ENCODE measurements around the gene SLC9A9.

Gene SLC9A9

GRCh38 chr3:143514874-143515273, 333.4 kb downstream of the SLC9A9 start:
- H3K4me1 ChIP-seq (ENCODE audit: control insufficient read depth, insufficient read depth, low read length), result no peaks in the 10 kb centered on the region
- no peak overlapping the region for H3K4me3 ChIP-seq (ENCODE audit: low read length)
- H3K36me3 ChIP-seq (ENCODE audit: control insufficient read depth, insufficient read depth, low read length), result no peaks in the 10 kb centered on the region
- H3K27me3 ChIP-seq (ENCODE audit: control insufficient read depth, insufficient read depth, low read length), result no peaks in the 10 kb centered on the region
- H3K9me3 ChIP-seq (ENCODE audit: control insufficient read depth, low read length), result no peaks in the 10 kb centered on the region
- H3K9ac ChIP-seq (ENCODE audit: low read length), result no peak overlapping the region

GRCh38 chr3:143514109-143514508, 334.2 kb downstream of the SLC9A9 start:
- Histone ChIP-seq H3K9me3 (ENCODE audit: control insufficient read depth, low read length) (no peaks in the 10 kb centered on the region), H3K4me3 (ENCODE audit: low read length) (no peak overlapping the region), H3K27me3 (ENCODE audit: control insufficient read depth, insufficient read depth, low read length) (no peaks in the 10 kb centered on the region), H3K4me1 (ENCODE audit: control insufficient read depth, insufficient read depth, low read length) (no peaks in the 10 kb centered on the region), H3K9ac (ENCODE audit: low read length) (no peak overlapping the region), H3K36me3 (ENCODE audit: control insufficient read depth, insufficient read depth, low read length) (no peaks in the 10 kb centered on the region)

GRCh38 chr3:143511174-143511879, 336.9 kb downstream of the SLC9A9 start:
- H3K9me3 ChIP-seq (ENCODE audit: control insufficient read depth, low read length), result no peaks in the 10 kb centered on the region
- no peak overlapping the region for H3K4me3 ChIP-seq (ENCODE audit: low read length)

GRCh38 chr3:143510601-143511000, 337.7 kb downstream of the SLC9A9 start:
- H3K36me3 ChIP-seq (ENCODE audit: control insufficient read depth, insufficient read depth, low read length), result no peaks in the 10 kb centered on the region
- no peak overlapping the region for H3K4me3 ChIP-seq (ENCODE audit: low read length)
- no peaks in the 10 kb centered on the region for H3K27me3 ChIP-seq (ENCODE audit: control insufficient read depth, insufficient read depth, low read length)
- no peak overlapping the region for H3K9ac ChIP-seq (ENCODE audit: low read length)
- H3K4me1 ChIP-seq (ENCODE audit: control insufficient read depth, insufficient read depth, low read length), result no peaks in the 10 kb centered on the region
- no peaks in the 10 kb centered on the region for H3K9me3 ChIP-seq (ENCODE audit: control insufficient read depth, low read length)

More at GRCh38 chr3:143511174-143511879, 336.9 kb downstream of the SLC9A9 start:
- Histone ChIP-seq H3K9ac (ENCODE audit: low read length) (no peak overlapping the region), H3K36me3 (ENCODE audit: control insufficient read depth, insufficient read depth, low read length) (no peaks in the 10 kb centered on the region), H3K27me3 (ENCODE audit: control insufficient read depth, insufficient read depth, low read length) (no peaks in the 10 kb centered on the region), H3K4me1 (ENCODE audit: control insufficient read depth, insufficient read depth, low read length) (no peaks in the 10 kb centered on the region)

- Histone ChIP-seq H3K36me3 (ENCODE audit: control insufficient read depth, insufficient read depth, low read length) (no peaks in the 10 kb centered on the region), H3K4me3 (ENCODE audit: low read length) (no peak overlapping the region), H3K9me3 (ENCODE audit: control insufficient read depth, low read length) (no peaks in the 10 kb centered on the region), H3K4me1 (ENCODE audit: control insufficient read depth, insufficient read depth, low read length) (no peaks in the 10 kb centered on the region), H3K27me3 (ENCODE audit: control insufficient read depth, insufficient read depth, low read length) (no peaks in the 10 kb centered on the region), H3K9ac (ENCODE audit: low read length) (no peak overlapping the region)
Observed at GRCh38 chr3:143507735-143508580, 340.3 kb downstream of the SLC9A9 start.

GRCh38 chr3:143506190-143506589, 342.1 kb downstream of the SLC9A9 start:
- no peak overlapping the region for H3K4me3 ChIP-seq (ENCODE audit: low read length)
- no peak overlapping the region for H3K9ac ChIP-seq (ENCODE audit: low read length)
- H3K9me3 ChIP-seq (ENCODE audit: control insufficient read depth, low read length), result no peaks in the 10 kb centered on the region
- H3K36me3 ChIP-seq (ENCODE audit: control insufficient read depth, insufficient read depth, low read length), result no peaks in the 10 kb centered on the region
- no peaks in the 10 kb centered on the region for H3K4me1 ChIP-seq (ENCODE audit: control insufficient read depth, insufficient read depth, low read length)
- H3K27me3 ChIP-seq (ENCODE audit: control insufficient read depth, insufficient read depth, low read length), result no peaks in the 10 kb centered on the region

- no peak overlapping the region for H3K9ac ChIP-seq (ENCODE audit: low read length)
- no peaks in the 10 kb centered on the region for H3K36me3 ChIP-seq (ENCODE audit: control insufficient read depth, insufficient read depth, low read length)
- H3K9me3 ChIP-seq (ENCODE audit: control insufficient read depth, low read length), result no peaks in the 10 kb centered on the region
- H3K4me3 ChIP-seq (ENCODE audit: low read length), result no peak overlapping the region
- H3K27me3 ChIP-seq (ENCODE audit: control insufficient read depth, insufficient read depth, low read length), result no peaks in the 10 kb centered on the region
- no peaks in the 10 kb centered on the region for H3K4me1 ChIP-seq (ENCODE audit: control insufficient read depth, insufficient read depth, low read length)
Observed at GRCh38 chr3:143503325-143503885, 344.9 kb downstream of the SLC9A9 start.

GRCh38 chr3:143502081-143502480, 346.2 kb downstream of the SLC9A9 start:
- Histone ChIP-seq H3K4me3 (ENCODE audit: low read length) (no peak overlapping the region), H3K9ac (ENCODE audit: low read length) (no peak overlapping the region), H3K36me3 (ENCODE audit: control insufficient read depth, insufficient read depth, low read length) (no peaks in the 10 kb centered on the region), H3K9me3 (ENCODE audit: control insufficient read depth, low read length) (no peaks in the 10 kb centered on the region), H3K27me3 (ENCODE audit: control insufficient read depth, insufficient read depth, low read length) (no peaks in the 10 kb centered on the region), H3K4me1 (ENCODE audit: control insufficient read depth, insufficient read depth, low read length) (no peaks in the 10 kb centered on the region)

- Histone ChIP-seq H3K27me3 (ENCODE audit: control insufficient read depth, insufficient read depth, low read length) (no peaks in the 10 kb centered on the region), H3K9ac (ENCODE audit: low read length) (no peak overlapping the region), H3K36me3 (ENCODE audit: control insufficient read depth, insufficient read depth, low read length) (no peaks in the 10 kb centered on the region), H3K9me3 (ENCODE audit: control insufficient read depth, low read length) (no peaks in the 10 kb centered on the region), H3K4me1 (ENCODE audit: control insufficient read depth, insufficient read depth, low read length) (no peaks in the 10 kb centered on the region), H3K4me3 (ENCODE audit: low read length) (no peak overlapping the region)
Observed at GRCh38 chr3:143497382-143497781, 350.9 kb downstream of the SLC9A9 start.

- no peaks in the 10 kb centered on the region for H3K9me3 ChIP-seq (ENCODE audit: control insufficient read depth, low read length)
- H3K36me3 ChIP-seq (ENCODE audit: control insufficient read depth, insufficient read depth, low read length), result no peaks in the 10 kb centered on the region
- no peaks in the 10 kb centered on the region for H3K27me3 ChIP-seq (ENCODE audit: control insufficient read depth, insufficient read depth, low read length)
- no peak overlapping the region for H3K4me3 ChIP-seq (ENCODE audit: low read length)
- no peak overlapping the region for H3K9ac ChIP-seq (ENCODE audit: low read length)
- H3K4me1 ChIP-seq (ENCODE audit: control insufficient read depth, insufficient read depth, low read length), result no peaks in the 10 kb centered on the region
Observed at GRCh38 chr3:143496191-143496590, 352.1 kb downstream of the SLC9A9 start.

GRCh38 chr3:143495527-143495926, 352.7 kb downstream of the SLC9A9 start:
- H3K9me3 ChIP-seq (ENCODE audit: control insufficient read depth, low read length), result no peaks in the 10 kb centered on the region
- no peaks in the 10 kb centered on the region for H3K4me1 ChIP-seq (ENCODE audit: control insufficient read depth, insufficient read depth, low read length)
- H3K27me3 ChIP-seq (ENCODE audit: control insufficient read depth, insufficient read depth, low read length), result no peaks in the 10 kb centered on the region
- H3K9ac ChIP-seq (ENCODE audit: low read length), result no peak overlapping the region
- no peaks in the 10 kb centered on the region for H3K36me3 ChIP-seq (ENCODE audit: control insufficient read depth, insufficient read depth, low read length)
- H3K4me3 ChIP-seq (ENCODE audit: low read length), result no peak overlapping the region

- Histone ChIP-seq H3K4me3 (ENCODE audit: low read length) (no peak overlapping the region), H3K9ac (ENCODE audit: low read length) (no peak overlapping the region), H3K9me3 (ENCODE audit: control insufficient read depth, low read length) (no peaks in the 10 kb centered on the region), H3K27me3 (ENCODE audit: control insufficient read depth, insufficient read depth, low read length) (no peaks in the 10 kb centered on the region), H3K36me3 (ENCODE audit: control insufficient read depth, insufficient read depth, low read length) (no peaks in the 10 kb centered on the region), H3K4me1 (ENCODE audit: control insufficient read depth, insufficient read depth, low read length) (no peaks in the 10 kb centered on the region)
Observed at GRCh38 chr3:143486611-143487010, 361.7 kb downstream of the SLC9A9 start.
